K562 (cell line): ENCODE measurements around the gene FAM168B. TPM values are rescaled to one million over a fixed set of nuclear protein-coding genes. Genes with fewer than 3 reads are reported as not detected.

Source experiments
- E2F3 ChIP-seq: fragments of 250-450 bp; sonication (Bioruptor Pico); IDR thresholded peaks from 2 replicates; pipeline ENCODE4 v1.4.0; 2020; ENCODE audit warnings: mild to moderate bottlenecking
- ERF ChIP-seq: fragments of 450-650 bp; formaldehyde crosslinking; IDR thresholded peaks from 2 replicates; pipeline ENCODE4 v1.4.0; 2020; ENCODE audit warnings: mild to moderate bottlenecking, mixed read lengths
- FOSL1 ChIP-seq: fragments of 200-800 bp; sonication (Bioruptor generic); conservative IDR thresholded peaks from 2 replicates; pipeline ENCODE4 v1.6.1; 2016; ENCODE audit warnings: missing genetic modification characterization, missing compliant biosample characterization
- FOXJ2 ChIP-seq: fragments of 200-800 bp; sonication (Bioruptor generic); IDR thresholded peaks from 2 replicates; pipeline ENCODE4 v1.6.1; 2016; ENCODE audit warnings: missing genetic modification characterization, missing compliant biosample characterization
- HDAC6 ChIP-seq: IDR thresholded peaks from 2 replicates; pipeline ENCODE4 v1.6.1; 2012; ENCODE audit warnings: low read depth, mild to moderate bottlenecking, control low read depth, inconsistent platforms, low read length, moderate library complexity
- NRF1 ChIP-seq, 2 experiments: fragments of 450-650 bp; IDR thresholded peaks in 1 of 2; conservative IDR thresholded peaks in 1 of 2; 2 replicates each; pipeline ENCODE4 v1.6.1; 2014; ENCODE audit warnings: mild to moderate bottlenecking in 2 of 2
- OTX1 ChIP-seq: fragments of 450-650 bp; formaldehyde crosslinking; IDR thresholded peaks from 2 replicates; pipeline ENCODE4 v1.4.0; 2022; ENCODE audit warnings: mild to moderate bottlenecking
- ZNF717 ChIP-seq: fragments of 250-450 bp; sonication (Bioruptor Pico); IDR thresholded peaks from 2 replicates; pipeline ENCODE4 v1.5.0; 2021
- polyA plus RNA-seq, 8 experiments: library from polyadenylated mRNA; depleted of rRNA in 4 of 8; stranded (reverse) in 5 of 8; unstranded in 3 of 8; fragments of >200 nt; fragmentation: Nextera tagmentation in 2 of 8; fragmentation: Illumina TruSeq in 1 of 8; extraction: Ambion mirVana in 2 of 8; extraction: Trizol in 1 of 8; gene quantifications; 2 replicates each; pipeline versions ENCODE4 v1.2.1 to v1.2.3, GENCODE V29; 2011 to 2014; ENCODE audit warnings: inconsistent platforms in 1 of 8, missing spikeins in 1 of 8
- total RNA-seq, 7 experiments: library from RNA; depleted of rRNA in 6 of 7; stranded (reverse); fragments of >200 nt in 6 of 7; fragmentation: Illumina TruSeq in 2 of 7; extraction: Trizol in 2 of 7; gene quantifications; 2 replicates each; pipeline versions ENCODE4 v1.2.1 to v1.2.3, GENCODE V29; 2011 to 2021; ENCODE audit warnings: low replicate concordance in 1 of 7
- TF ChIP-seq, protein P1 (sequence below), 2 experiments: IDR thresholded peaks; 2 replicates each; pipeline ENCODE4 v1.6.1; 2012; ENCODE audit warnings: improper control_type of control experiment in 2 of 2, low read depth in 2 of 2, low read length in 2 of 2, borderline replicate concordance in 1 of 2
- TF ChIP-seq, protein P2 (sequence below): fragments of 250-450 bp; sonication (Bioruptor Pico); IDR thresholded peaks from 2 replicates; pipeline ENCODE4 v1.8.0; 2021; ENCODE audit warnings: mild to moderate bottlenecking, moderate library complexity
- TF ChIP-seq, protein P3 (sequence below): fragments of 250-450 bp; sonication (Bioruptor Pico); IDR thresholded peaks from 2 replicates; pipeline ENCODE4 v1.5.0; 2021; ENCODE audit warnings: mild to moderate bottlenecking, borderline replicate concordance
- TF ChIP-seq, protein P4 (sequence below): fragments of 250-450 bp; sonication (Bioruptor Pico); IDR thresholded peaks from 2 replicates; pipeline ENCODE4 v1.5.1; 2021; ENCODE audit warnings: mild to moderate bottlenecking

The FAM168B gene
- total and polyA plus RNA-seq, 9 of the 15 experiments (the other 6 are each of a cell fraction or from before 2014, with no cell fraction given) = 3.3 to 76.0 (median 46.1) TPM

DNA sequence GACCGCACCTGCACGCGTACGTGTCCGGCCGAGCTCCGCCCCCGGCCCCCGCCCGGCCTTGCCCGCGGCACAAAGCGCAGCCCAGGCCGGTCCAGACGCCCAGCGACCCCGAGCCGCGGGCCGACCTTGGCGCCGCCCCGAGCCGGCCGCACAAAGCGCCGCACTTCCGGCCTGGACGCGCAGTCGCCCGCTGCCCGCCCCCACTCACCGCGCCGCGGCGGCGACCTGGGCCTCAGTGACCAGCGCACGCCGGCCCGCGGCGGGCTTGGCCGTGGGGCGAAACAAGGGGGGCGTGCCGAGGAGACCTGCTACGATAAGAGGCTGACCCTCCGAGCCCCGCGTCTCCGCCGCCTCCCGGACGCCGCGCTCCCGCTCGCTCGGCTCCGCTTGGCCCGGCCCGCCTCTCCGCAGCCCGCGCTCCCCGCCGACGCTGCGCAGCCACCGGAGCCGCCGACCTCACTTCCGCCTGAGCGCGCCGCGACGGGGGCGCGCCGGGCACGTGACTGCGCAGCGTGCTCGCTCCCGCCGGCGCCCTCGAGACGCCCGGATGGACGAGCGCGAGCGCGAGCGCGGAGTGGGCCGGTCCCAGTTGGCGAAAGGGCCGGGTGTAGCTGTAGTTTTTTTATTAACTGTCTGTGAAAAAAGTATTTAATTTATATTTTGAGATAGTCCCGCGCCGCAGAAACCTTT, at the start of gene FAM168B (continued):
- TF ChIP-seq, protein P1, sequence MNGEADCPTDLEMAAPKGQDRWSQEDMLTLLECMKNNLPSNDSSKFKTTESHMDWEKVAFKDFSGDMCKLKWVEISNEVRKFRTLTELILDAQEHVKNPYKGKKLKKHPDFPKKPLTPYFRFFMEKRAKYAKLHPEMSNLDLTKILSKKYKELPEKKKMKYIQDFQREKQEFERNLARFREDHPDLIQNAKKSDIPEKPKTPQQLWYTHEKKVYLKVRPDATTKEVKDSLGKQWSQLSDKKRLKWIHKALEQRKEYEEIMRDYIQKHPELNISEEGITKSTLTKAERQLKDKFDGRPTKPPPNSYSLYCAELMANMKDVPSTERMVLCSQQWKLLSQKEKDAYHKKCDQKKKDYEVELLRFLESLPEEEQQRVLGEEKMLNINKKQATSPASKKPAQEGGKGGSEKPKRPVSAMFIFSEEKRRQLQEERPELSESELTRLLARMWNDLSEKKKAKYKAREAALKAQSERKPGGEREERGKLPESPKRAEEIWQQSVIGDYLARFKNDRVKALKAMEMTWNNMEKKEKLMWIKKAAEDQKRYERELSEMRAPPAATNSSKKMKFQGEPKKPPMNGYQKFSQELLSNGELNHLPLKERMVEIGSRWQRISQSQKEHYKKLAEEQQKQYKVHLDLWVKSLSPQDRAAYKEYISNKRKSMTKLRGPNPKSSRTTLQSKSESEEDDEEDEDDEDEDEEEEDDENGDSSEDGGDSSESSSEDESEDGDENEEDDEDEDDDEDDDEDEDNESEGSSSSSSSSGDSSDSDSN (IDR thresholded peaks at IDR 0.05; ENCODE audit: borderline replicate concordance in 1 of 2, low read depth in 2 of 2, low read length in 2 of 2) = peak in 1 of 2 experiments; percentile 86; a peak in 2 of 4 replicates
- TF ChIP-seq, protein P2, sequence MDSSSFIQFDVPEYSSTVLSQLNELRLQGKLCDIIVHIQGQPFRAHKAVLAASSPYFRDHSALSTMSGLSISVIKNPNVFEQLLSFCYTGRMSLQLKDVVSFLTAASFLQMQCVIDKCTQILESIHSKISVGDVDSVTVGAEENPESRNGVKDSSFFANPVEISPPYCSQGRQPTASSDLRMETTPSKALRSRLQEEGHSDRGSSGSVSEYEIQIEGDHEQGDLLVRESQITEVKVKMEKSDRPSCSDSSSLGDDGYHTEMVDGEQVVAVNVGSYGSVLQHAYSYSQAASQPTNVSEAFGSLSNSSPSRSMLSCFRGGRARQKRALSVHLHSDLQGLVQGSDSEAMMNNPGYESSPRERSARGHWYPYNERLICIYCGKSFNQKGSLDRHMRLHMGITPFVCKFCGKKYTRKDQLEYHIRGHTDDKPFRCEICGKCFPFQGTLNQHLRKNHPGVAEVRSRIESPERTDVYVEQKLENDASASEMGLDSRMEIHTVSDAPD (CRISPR knock-in tag) = no peak
- TF ChIP-seq FOXJ2 (peak; percentile 44; the same call in 1 of the 2 replicates), ERF (CRISPR knock-in tag) (peak; percentile 70; the same call in 1 of the 2 replicates), FOSL1 (tag) (peak; percentile 45), NRF1 (conservative IDR thresholded peaks at IDR 0.05 in 1 of 2, IDR thresholded peaks at IDR 0.05 in 1 of 2) (peak; percentile 83 to 88; a peak in 3 of 4 replicates), HDAC6 (no peak), OTX1 (CRISPR knock-in tag) (no peak), E2F3 (CRISPR knock-in tag) (peak; percentile 73; the same call in 1 of the 2 replicates), ZNF717 (CRISPR knock-in tag) (no peak)
- TF ChIP-seq, protein P3, sequence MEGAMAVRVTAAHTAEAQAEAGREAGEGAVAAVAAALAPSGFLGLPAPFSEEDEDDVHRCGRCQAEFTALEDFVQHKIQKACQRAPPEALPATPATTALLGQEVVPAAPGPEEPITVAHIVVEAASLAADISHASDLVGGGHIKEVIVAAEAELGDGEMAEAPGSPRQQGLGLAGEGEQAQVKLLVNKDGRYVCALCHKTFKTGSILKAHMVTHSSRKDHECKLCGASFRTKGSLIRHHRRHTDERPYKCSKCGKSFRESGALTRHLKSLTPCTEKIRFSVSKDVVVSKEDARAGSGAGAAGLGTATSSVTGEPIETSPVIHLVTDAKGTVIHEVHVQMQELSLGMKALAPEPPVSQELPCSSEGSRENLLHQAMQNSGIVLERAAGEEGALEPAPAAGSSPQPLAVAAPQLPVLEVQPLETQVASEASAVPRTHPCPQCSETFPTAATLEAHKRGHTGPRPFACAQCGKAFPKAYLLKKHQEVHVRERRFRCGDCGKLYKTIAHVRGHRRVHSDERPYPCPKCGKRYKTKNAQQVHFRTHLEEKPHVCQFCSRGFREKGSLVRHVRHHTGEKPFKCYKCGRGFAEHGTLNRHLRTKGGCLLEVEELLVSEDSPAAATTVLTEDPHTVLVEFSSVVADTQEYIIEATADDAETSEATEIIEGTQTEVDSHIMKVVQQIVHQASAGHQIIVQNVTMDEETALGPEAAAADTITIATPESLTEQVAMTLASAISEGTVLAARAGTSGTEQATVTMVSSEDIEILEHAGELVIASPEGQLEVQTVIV (CRISPR knock-in tag) = peak; percentile 46; the same call in 1 of the 2 replicates
- TF ChIP-seq, protein P4, sequence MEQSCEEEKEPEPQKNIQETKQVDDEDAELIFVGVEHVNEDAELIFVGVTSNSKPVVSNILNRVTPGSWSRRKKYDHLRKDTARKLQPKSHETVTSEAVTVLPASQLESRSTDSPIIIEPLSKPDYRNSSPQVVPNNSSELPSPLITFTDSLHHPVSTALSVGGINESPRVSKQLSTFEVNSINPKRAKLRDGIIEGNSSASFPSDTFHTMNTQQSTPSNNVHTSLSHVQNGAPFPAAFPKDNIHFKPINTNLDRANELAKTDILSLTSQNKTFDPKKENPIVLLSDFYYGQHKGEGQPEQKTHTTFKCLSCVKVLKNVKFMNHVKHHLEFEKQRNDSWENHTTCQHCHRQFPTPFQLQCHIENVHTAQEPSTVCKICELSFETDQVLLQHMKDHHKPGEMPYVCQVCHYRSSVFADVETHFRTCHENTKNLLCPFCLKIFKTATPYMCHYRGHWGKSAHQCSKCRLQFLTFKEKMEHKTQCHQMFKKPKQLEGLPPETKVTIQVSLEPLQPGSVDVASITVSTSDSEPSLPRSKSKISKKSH (CRISPR knock-in tag) = no peak
